ENCODE results near the gene FTL.

The FTL gene

GRCh38 chr19:48987323-48987722 is 22.2 kb downstream of the FTL start:
- no peak for DNase-seq (ENCODE audit: low read depth)
- H3K4me3 ChIP-seq (ENCODE audit: low read depth, low read length) = no peak overlapping the region
- no peak for TF ChIP-seq CTCF (IDR thresholded peaks at IDR 0.05; ENCODE audit: insufficient read depth, low read depth, low read length, missing control alignments)

GRCh38 chr19:48988286-48988685 is 23.2 kb downstream of the FTL start:
- no peak for DNase-seq (ENCODE audit: low read depth)
- H3K4me3 ChIP-seq (ENCODE audit: low read depth, low read length) = no peak overlapping the region
- no peak for TF ChIP-seq CTCF (IDR thresholded peaks at IDR 0.05; ENCODE audit: insufficient read depth, low read depth, low read length, missing control alignments)

GRCh38 chr19:48988860-48989259 is 23.8 kb downstream of the FTL start:
- TF ChIP-seq CTCF (IDR thresholded peaks at IDR 0.05; ENCODE audit: insufficient read depth, low read depth, low read length, missing control alignments) = no peak
- DNase-seq (ENCODE audit: low read depth) = no peak
- no peak overlapping the region for H3K4me3 ChIP-seq (ENCODE audit: low read depth, low read length)

- DNase-seq (ENCODE audit: low read depth) = no peak
- TF ChIP-seq CTCF (IDR thresholded peaks at IDR 0.05; ENCODE audit: insufficient read depth, low read depth, low read length, missing control alignments) = no peak
- no peak overlapping the region for H3K4me3 ChIP-seq (ENCODE audit: low read depth, low read length)
Measured at GRCh38 chr19:48989701-48990291, 24.7 kb downstream of the FTL start.

- no peak overlapping the region for H3K4me3 ChIP-seq (ENCODE audit: low read depth, low read length)
- no peak for DNase-seq (ENCODE audit: low read depth)
- no peak for TF ChIP-seq CTCF (IDR thresholded peaks at IDR 0.05; ENCODE audit: insufficient read depth, low read depth, low read length, missing control alignments)
Measured at GRCh38 chr19:48990400-48990799, 25.3 kb downstream of the FTL start.

GRCh38 chr19:48991011-48991609 is 26.0 kb downstream of the FTL start:
- no peak for DNase-seq (ENCODE audit: low read depth)
- H3K4me3 ChIP-seq (ENCODE audit: low read depth, low read length) = no peak overlapping the region
- no peak for TF ChIP-seq CTCF (IDR thresholded peaks at IDR 0.05; ENCODE audit: insufficient read depth, low read depth, low read length, missing control alignments)
